Measurements from ENCODE around the gene CSMD2.

DNA sequence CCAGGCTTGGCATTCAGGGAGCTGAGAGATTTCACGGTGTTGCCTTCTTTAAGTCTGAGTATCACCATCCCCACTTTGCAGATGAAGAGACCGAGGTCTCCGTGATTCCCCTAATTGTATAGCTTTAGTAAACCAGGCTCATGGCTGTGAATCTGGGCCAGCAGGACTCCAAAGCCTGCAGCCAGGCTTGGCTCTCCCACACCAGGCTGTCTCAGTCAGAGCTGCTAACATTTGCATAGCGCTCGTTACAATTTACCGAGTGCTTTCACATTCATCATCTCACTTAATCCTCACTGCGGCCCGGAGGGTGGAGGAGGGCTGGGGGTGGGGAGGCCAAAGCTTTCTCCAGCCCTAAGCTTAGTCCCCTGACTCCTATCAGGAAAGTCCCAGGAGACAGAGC, 23.4 kb upstream of the CSMD2 start:
- TF ChIP-seq, protein P1, sequence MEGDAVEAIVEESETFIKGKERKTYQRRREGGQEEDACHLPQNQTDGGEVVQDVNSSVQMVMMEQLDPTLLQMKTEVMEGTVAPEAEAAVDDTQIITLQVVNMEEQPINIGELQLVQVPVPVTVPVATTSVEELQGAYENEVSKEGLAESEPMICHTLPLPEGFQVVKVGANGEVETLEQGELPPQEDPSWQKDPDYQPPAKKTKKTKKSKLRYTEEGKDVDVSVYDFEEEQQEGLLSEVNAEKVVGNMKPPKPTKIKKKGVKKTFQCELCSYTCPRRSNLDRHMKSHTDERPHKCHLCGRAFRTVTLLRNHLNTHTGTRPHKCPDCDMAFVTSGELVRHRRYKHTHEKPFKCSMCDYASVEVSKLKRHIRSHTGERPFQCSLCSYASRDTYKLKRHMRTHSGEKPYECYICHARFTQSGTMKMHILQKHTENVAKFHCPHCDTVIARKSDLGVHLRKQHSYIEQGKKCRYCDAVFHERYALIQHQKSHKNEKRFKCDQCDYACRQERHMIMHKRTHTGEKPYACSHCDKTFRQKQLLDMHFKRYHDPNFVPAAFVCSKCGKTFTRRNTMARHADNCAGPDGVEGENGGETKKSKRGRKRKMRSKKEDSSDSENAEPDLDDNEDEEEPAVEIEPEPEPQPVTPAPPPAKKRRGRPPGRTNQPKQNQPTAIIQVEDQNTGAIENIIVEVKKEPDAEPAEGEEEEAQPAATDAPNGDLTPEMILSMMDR (IDR thresholded peaks at IDR 0.05): no peak
- no peak for TF ChIP-seq POLR2AphosphoS5 (IDR thresholded peaks at IDR 0.05)
- TF ChIP-seq POLR2A (IDR thresholded peaks at IDR 0.05): no peak

Data from sigmoid colon (tissue), 4 donors.